ENCODE data around the gene PTPRD. TPM values are rescaled to one million over a fixed set of nuclear protein-coding genes. Genes with fewer than 3 reads are reported as not detected.

PTPRD gene
- total and polyA plus RNA-seq, 9 of the 15 experiments (the other 6 are each of a cell fraction or from before 2014, with no cell fraction given): 0.11 TPM; not detected in 8

DNA sequence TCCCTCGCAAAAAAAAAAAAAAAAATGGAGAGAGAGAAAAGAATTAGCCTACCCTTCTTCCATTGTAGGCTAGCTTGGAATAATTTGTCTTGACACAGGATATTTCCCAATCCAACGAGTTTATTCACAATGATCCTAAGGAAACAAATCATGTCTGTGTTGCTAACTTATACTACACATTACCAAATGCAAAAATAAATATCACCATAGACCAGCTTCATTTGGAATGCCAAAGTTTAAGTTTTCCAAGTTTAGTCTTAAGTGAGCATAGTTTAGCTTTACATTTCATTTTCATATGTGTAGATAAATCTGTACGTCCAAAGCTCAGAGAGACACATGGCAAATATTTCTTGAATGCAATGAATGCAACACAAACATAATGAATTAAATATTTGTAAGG, 1707.1 kb downstream of the PTPRD start:
- intact Hi-C loops (cut with micrococcal nuclease): no loop called here
- no peak for FAIRE-seq
- CTCF ChIA-PET (ENCODE audit: low intra/inter-chr PET ratio): no interaction called here
- TF ChIP-seq HMG20A (CRISPR knock-in tag; conservative IDR thresholded peaks at IDR 0.05): no peak
- no peak for TF ChIP-seq FOXJ2 (tag; IDR thresholded peaks at IDR 0.05)
- TF ChIP-seq SAFB2 (IDR thresholded peaks at IDR 0.05; ENCODE audit: borderline replicate concordance, low read depth, low read length, severe bottlenecking): no peak
- no peak for TF ChIP-seq PCBP2 (IDR thresholded peaks at IDR 0.05; ENCODE audit: low read depth, low read length, poor library complexity, severe bottlenecking)
- no peak for TF ChIP-seq ARHGAP35 (IDR thresholded peaks at IDR 0.05; ENCODE audit: partially characterized antibody)
- TF ChIP-seq, protein P1, sequence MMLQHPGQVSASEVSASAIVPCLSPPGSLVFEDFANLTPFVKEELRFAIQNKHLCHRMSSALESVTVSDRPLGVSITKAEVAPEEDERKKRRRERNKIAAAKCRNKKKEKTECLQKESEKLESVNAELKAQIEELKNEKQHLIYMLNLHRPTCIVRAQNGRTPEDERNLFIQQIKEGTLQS (IDR thresholded peaks at IDR 0.05): no peak
- TF ChIP-seq, protein P1 (CRISPR knock-in tag; conservative IDR thresholded peaks at IDR 0.05): no peak
- TF ChIP-seq ARID3A (IDR thresholded peaks at IDR 0.05; ENCODE audit: borderline replicate concordance, low read depth, low read length): no peak
- no peak for TF ChIP-seq ZNF263 (CRISPR knock-in tag; IDR thresholded peaks at IDR 0.05; ENCODE audit: borderline replicate concordance)
- TF ChIP-seq MYBL2 (IDR thresholded peaks at IDR 0.05; ENCODE audit: low read depth): no peak
- no peak for TF ChIP-seq MYBL2 (CRISPR knock-in tag; IDR thresholded peaks at IDR 0.05; ENCODE audit: borderline replicate concordance)
- TF ChIP-seq, protein P2, sequence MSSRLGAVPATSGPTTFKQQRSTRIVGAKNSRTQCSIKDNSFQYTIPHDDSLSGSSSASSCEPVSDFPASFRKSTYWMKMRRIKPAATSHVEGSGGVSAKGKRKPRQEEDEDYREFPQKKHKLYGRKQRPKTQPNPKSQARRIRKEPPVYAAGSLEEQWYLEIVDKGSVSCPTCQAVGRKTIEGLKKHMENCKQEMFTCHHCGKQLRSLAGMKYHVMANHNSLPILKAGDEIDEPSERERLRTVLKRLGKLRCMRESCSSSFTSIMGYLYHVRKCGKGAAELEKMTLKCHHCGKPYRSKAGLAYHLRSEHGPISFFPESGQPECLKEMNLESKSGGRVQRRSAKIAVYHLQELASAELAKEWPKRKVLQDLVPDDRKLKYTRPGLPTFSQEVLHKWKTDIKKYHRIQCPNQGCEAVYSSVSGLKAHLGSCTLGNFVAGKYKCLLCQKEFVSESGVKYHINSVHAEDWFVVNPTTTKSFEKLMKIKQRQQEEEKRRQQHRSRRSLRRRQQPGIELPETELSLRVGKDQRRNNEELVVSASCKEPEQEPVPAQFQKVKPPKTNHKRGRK (tag; IDR thresholded peaks at IDR 0.05): no peak
- no peak for TF ChIP-seq ETS2 (tag; IDR thresholded peaks at IDR 0.05; ENCODE audit: borderline replicate concordance, poor library complexity, severe bottlenecking)
- TF ChIP-seq E2F4 (CRISPR knock-in tag; IDR thresholded peaks at IDR 0.05; ENCODE audit: low read depth): no peak
- TF ChIP-seq KLF1 (tag; IDR thresholded peaks at IDR 0.05): no peak
- no peak for TF ChIP-seq PPARD (CRISPR knock-in tag; IDR thresholded peaks at IDR 0.05)
- TF ChIP-seq TCF3 (CRISPR knock-in tag; IDR thresholded peaks at IDR 0.05): no peak
- TF ChIP-seq HDAC2 (IDR thresholded peaks at IDR 0.05): no peak

More for the DNA sequence above, 1707.1 kb downstream of the PTPRD start:
- BruUV-seq (replicated peaks): no TSS peak
- Histone ChIP-seq H3K9me1 (ENCODE audit: control insufficient read depth, insufficient read depth, low read length) (no peaks in the 10 kb centered on the region), H2AFZ (ENCODE audit: low read depth, low read length) (no peak overlapping the region), H3K79me2 (ENCODE audit: control insufficient read depth, insufficient read depth, low read length) (no peaks in the 10 kb centered on the region), H3K4me3 (no peak overlapping the region), H3K4me2 (ENCODE audit: insufficient read depth, low read length) (no peak overlapping the region), H3K9me3 (replicated peaks; ENCODE audit: control insufficient read depth, insufficient read depth, low read depth, low read length) (no peaks in the 10 kb centered on the region), H3K4me1 (replicated peaks in 1 of 2; ENCODE audit: control insufficient read depth in 2 of 2, insufficient read depth in 2 of 2, low read length in 2 of 2) (no peaks in the 10 kb centered on the region), H3K27ac (ENCODE audit: extremely low read depth, low read depth, low read length) (no peak overlapping the region), H3K36me3 (ENCODE audit: control insufficient read depth, insufficient read depth, low read length) (no peaks in the 10 kb centered on the region), H3K27me3 (ENCODE audit: control insufficient read depth in 2 of 2, insufficient read depth in 2 of 2, low read length in 2 of 2) (no peaks in the 10 kb centered on the region), H3K9ac (ENCODE audit: insufficient read depth in 1 of 2, low read depth in 2 of 2, low read length in 2 of 2) (no peak overlapping the region), H4K20me1 (replicated peaks; ENCODE audit: control insufficient read depth, insufficient read depth, low read length) (no peaks in the 10 kb centered on the region)
- DNase-seq (ENCODE audit: extremely low read depth in 1 of 4, low spot score in 3 of 4) (no peak), ATAC-seq (no peak)
- WGBS (ENCODE audit: insufficient coverage, low coverage, missing lambda C conversion rate): 0% methylated on average over 2 of the region's 3 CpGs
- POLR2A ChIA-PET: no interaction called here
- in situ Hi-C loops (cut with MboI): no loop called here
